HG02623 (cell line): ENCODE measurements around the gene E2F8.
A peak's percentile ranks its signal among the peaks of the same experiment; 100 is the strongest.
"Not testable (repeated sequence)": the region's sequence is repeated elsewhere in the genome, so short reads cannot be mapped to it uniquely, and the experiment has no call there.

Source experiments
- ATAC-seq: cut with Tn5 transposase; IDR thresholded peaks from one replicate; pipeline ENCODE4 v1.9.1; 2021; ENCODE audit warnings: moderate library complexity; ENCODE audit not compliant: unreplicated experiment

E2F8 gene, protein sequence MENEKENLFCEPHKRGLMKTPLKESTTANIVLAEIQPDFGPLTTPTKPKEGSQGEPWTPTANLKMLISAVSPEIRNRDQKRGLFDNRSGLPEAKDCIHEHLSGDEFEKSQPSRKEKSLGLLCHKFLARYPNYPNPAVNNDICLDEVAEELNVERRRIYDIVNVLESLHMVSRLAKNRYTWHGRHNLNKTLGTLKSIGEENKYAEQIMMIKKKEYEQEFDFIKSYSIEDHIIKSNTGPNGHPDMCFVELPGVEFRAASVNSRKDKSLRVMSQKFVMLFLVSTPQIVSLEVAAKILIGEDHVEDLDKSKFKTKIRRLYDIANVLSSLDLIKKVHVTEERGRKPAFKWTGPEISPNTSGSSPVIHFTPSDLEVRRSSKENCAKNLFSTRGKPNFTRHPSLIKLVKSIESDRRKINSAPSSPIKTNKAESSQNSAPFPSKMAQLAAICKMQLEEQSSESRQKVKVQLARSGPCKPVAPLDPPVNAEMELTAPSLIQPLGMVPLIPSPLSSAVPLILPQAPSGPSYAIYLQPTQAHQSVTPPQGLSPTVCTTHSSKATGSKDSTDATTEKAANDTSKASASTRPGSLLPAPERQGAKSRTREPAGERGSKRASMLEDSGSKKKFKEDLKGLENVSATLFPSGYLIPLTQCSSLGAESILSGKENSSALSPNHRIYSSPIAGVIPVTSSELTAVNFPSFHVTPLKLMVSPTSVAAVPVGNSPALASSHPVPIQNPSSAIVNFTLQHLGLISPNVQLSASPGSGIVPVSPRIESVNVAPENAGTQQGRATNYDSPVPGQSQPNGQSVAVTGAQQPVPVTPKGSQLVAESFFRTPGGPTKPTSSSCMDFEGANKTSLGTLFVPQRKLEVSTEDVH

DNA sequence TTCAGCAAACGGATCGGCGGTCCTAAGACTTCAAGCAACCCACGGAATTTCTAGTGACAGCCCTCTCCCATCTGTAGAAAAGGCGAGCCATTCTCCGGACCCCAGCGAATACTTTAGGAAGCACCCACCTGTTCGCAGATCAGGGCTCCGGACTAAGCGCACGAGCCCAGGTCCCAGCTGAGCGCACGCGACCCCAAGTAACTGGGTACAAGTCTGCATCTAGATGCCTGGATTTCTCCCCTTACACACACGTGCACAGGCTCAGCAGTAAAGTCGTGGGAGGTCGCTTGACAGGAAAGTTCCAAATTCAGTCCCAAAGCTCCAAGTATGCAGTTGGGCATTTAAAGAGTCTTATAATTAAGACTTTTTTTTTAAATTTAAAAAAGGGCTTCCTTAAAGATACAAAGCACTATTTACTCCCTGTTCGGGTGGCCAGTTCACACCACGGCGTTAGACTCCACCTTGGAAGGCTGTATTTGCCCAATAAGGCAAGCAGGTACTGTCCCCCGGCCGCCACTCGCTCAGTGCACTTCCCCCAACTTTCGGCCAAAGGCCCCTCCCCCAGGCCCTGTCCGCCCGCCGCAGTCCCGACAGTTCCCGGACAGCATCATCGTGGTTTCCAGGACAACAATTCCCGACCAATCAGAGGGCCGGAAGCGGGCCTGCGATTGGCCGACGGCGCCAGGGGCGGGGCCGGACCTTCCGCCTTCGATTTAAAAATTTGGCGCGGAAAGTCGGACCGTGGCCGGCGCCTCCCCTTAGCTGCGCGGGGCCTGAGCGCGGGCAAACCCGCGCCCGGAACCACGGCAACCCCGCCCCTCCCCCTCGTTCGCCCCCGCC, at the start of gene E2F8:
TSS of gene E2F8 (minus strand) at position 526 of the 840 bp plus-strand sequence. CDS start 824 bp downstream, outside the sequence.
- peak; percentile 91 for ATAC-seq

DNA sequence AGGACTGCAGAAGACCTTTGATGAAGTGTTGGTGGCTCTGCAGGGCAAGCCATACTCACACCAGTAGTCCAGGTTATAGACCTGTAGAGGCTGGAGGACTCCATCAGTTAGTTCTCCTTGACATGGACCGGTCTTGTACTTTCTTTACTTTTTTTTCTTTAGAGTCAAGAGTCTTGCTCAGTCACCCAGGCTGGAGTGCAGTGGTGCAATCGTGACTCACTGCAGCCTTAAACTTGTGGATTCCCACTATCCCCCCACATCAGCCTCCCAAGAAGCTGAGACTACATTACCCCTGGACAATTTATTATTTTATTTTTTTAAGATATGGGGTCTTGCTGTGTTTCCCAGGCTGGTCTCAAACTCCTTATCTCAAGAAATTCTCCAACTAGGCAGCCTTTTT, 49.6 kb upstream of the E2F8 start:
- no peak for ATAC-seq

DNA sequence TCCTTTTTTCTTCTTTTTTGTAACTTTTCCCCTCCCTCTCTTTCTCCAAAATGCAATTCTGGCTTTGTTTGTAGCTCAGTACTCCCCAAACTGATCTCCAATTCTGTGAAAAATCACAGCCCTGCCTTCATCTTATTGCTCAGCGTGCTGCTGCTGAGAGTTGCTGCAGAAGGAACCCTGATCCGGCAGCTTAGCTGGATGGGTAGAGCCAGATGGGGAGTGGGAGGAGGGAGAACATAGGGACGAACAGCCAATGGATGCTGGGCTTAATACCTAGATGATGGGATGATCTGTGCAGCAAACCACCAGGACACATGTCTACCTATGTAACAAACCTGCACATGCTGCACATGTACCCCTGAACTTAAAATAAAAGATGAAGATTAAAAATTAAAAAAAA, 47.5 kb upstream of the E2F8 start:
- ATAC-seq, result no peak

DNA sequence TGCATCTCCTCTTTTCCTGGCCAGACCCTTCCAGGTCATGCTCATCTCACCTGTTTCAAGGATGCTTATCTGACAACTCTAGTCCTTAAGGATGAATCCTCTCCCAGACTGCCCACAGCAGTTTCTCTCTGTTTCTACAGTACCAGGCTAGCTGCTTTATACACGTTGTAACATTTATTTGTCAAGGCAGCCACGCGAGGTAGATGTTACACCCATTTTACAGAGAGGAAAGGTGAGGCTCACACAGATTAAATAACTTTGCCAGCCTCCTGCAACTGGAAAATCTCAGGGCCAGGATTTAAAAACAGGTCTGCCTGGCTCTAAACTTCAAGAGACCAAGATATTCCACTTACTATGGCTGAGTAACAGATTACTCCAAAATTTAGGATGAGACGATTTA, 45.7 kb upstream of the E2F8 start:
- ATAC-seq, result no peak

DNA sequence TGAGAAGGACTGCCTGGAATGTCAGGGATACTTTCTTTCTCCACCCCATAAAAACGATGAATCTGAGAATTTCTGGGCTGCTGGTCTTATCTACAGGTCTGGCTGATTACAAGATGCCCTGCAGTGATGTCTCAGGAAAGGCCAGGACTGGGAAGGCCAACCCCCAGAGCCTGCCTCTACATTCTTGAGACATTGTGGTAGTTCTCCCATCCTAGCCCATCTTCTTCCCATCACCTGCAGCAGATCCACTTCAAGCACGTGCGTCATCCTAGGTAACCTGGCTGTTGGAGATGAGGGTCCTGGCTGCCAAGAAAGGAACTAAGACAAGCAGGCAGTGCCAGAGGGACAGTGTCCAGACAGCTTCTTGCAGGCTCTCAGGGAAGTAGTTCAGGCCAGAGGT, 44.1 kb upstream of the E2F8 start:
- ATAC-seq, result no peak

DNA sequence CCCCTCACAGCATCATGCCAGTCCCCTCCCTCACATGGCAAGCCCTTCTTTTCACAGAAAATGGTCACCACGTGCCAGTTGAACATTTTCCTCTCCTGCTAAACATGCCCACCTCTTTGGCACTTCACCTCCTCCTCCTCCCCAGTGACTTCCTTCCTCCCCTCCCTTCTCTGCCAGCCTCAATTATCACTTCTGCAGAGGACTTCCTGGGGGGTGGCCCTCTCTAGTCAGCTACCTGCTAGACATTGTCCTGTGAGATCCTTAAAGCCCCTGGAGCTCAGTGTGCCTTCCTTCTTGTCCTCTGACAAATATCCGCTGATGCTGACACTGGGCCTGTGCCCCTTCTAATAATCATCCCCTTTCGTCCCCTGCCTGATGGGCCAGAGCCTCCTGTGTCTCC, 43.2 kb upstream of the E2F8 start:
- ATAC-seq, result no peak

DNA sequence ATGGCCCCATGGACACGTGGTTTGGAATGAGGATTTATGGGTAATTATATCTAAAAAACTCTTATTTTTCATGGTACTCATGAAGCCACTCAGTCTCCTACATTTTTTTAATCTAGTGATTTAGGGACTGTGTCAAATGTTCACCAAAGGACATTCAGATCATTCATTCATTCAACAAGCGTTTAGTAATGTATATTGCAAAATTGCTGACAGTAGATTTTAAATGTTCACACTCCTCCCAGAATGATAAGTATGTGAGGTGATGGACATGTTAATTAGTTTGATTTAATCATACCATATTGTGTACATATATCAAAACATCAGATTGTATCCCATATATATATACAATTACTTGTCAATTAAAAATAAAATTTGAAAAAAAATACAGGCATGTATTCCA, 40.8 kb upstream of the E2F8 start:
- ATAC-seq, result no peak

DNA sequence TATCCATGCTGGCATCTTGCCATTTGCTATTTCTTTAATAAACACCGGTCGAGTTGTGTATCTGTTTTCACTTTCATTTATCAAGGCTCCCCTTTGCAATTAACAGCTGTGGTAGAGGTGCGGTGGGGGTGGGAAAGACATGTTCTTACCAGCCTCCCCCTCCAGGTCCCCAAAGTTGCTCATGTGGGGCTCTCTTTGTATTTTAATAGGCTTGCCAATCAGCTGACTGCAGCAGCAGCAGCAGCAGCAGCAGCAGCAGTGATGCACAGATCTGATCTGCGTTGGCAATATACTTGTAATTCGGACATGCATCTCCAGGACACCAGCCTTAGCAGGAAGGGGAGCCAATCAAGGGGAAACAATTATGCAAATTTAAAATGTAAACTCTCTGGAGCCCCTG, 40.3 kb upstream of the E2F8 start:
- peak; percentile 41 for ATAC-seq

DNA sequence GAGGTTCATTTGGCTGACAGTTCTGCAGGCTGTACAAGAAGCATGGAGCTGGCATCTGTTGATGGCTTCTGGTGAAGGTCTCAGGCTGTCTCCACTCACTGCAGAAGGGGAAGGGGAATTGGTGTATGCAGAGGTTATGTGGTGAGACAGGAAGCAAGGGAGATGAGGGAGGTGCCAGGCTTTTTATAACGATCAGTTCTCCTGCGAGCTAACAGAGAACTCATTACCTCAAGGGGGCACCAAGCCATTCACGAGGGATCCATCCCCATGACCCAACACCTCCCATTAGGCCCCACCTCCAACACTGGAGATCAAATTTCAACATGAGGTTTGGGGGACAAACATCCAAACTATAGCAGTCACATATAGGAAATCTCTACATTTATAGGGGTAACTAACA, 38.7 kb upstream of the E2F8 start:
- no peak for ATAC-seq

DNA sequence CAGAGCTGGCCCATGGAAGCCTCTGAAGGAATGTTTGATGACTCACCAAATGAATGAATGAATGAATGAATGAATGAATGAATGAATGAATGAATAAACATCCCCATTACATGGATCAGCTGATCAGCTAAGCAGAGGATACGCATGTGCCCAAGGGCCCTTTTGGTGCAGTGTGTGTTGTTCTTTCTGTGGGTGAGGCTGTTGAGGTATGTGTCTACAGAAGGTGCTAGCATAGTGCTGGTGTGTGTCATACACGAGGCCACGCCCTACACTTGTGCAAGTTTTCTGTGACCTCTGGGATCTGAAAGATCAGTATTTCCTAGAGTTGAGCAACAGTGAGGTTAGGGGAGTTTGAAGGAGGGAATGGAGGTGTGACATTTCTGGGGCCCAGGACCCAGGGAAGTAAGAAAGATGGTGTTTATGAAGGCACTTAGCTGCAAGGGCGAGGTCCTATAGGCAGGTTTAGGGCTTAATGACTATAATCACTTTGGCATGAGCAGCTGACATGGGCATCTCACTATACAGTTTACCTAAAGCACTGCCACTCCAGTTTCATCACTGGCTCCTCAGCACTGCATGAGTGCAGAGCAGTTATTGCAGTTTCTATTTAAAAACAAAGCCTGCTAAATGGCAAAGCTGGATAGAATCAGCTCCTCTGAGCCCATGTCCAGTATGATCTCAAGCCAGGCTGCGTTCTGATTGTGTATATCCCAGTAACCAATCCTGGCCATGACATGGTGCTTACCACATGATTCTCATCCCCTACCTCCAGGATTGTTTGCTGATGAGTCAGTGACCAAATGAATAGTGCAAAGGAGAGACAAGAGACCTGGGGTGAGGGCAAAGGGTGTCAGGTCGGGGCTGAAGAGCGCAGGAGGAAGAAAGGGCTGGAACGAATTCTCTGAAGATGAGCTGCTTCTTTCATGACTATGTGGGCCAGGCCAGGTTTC, 36.4 kb upstream of the E2F8 start:
- ATAC-seq, result no peak

DNA sequence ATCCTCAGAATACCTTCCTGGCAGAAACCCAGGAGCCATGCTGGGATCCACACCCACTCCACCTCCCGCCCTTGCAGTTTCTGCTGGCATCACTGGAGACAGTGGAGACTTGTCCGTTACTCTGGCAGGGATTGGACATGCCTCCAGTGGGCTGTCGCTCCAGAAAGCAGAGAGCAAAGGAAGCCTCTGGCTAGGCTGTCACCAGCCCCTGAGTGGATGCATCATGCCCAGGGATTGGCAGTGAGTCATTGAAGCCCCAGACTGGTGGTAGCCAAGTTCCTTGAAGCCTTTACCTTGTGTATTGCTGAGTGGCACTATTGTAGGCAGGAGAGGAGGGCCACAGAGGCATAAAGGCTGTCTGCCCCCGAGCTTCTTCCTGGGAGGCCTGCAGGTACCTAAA, 34.8 kb upstream of the E2F8 start:
- no peak for ATAC-seq

DNA sequence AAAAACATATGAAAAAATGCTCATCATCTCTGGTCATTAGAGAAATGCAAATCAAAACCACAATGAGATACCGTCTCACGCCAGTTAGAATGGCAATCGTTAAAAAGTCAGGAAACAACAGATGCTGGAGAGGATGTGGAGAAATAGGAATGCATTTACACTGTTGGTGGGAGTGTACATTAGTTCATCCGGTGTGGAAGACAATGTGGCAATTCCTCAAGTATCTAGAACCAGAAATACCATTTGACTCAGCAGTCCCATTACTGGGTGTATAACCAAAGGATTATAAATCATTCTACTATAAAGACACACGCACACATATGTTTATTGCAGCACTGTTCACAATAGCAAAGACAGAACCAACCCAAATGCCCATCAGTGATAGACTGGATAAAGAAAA, 32.5 kb upstream of the E2F8 start:
- ATAC-seq, result not testable (repeated sequence)

DNA sequence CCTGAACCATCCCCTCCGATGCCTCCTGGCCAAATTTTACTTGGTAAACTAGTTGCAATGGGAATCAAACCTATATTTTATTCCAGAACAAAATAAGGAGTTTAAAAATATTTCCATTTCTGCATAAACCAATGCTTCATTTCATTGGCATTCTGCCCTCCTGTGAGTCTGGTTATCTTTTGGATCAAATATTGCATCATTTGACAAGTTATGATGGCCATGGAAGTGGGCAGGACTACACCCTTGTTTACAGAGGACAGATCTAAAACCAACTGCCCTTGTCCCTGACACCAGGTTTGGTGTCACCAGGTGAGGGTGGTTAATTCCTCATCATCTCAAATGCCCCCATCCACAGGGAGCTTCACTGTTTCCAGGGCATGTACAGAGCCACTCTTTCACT, 28.2 kb upstream of the E2F8 start:
- ATAC-seq, result no peak

DNA sequence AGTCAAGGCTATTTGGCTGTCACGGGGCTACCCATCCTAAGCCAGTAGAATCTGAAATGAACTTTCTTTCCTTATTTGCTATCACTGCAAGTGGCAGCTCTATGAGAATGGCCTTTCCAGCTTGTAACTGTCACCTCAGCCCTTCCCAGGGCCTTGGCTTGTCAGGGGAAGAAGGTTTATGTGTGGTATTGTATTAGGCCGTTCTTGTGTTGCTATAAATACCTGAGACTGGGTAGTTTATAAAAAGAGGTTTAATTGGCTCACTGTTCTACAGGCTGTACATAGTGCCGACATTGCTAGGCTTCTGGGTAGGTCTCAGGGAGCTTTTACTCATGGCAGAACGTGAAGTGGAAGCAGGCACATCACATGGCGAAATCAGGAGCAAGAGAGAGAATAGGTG, 26.8 kb upstream of the E2F8 start:
- no peak for ATAC-seq

DNA sequence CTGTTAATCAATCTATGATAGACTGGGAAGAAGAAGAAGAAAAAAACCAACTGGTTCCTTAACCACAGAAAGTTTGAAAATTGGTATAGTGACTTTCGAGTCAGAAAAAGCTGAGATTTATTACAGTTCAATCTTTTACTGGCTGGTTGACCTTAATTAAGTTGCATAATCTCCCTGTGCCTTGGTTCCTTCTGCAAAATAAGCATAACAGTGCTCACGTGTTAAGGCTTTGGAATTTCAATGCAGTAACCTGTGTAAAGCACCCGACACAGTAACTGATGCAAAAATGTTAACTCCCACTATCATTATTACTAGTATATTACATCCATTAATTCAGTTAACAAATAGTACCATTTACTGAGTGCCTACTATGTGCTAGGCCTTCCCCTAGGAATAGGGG, 22.6 kb upstream of the E2F8 start:
- ATAC-seq, result no peak

DNA sequence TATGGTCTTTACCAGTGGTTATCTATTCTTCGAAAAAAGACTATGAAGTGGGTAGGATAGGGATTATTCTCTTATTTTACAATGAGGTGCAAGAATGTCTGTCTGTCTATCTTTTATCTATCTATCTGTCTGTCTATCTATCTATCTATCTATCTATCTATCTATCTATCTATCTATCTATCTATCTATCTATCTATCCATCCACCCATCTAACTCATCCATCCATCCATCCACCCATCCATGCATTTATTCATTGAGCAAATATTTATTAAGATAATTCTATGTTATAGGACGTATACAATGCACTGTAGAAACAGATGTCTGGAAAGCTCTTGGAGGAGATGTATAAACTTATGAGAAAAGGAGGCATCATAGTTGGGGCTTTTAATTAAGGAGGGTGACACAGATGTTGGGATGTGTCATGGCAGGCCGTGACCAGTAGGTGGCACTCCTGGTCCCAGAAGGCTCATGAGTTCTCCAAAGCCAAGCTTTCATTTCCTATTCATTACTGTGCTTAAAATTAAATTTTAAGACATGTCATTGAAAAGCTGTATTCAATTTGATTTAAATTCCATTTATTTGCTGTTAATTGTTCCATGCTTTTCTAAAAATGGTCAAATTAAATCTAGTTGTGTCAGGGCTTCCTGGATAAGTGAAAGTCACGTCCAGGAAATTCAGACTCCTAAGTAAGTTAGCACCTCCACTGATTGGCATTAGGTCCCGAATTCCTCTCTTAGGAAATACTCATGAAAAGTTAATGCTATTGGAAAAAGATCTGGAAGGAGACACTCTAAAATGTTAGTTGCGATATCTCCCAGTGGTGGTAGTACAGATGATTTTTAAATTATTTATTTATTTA, 19.0 kb upstream of the E2F8 start:
- peak; percentile 88 for ATAC-seq

DNA sequence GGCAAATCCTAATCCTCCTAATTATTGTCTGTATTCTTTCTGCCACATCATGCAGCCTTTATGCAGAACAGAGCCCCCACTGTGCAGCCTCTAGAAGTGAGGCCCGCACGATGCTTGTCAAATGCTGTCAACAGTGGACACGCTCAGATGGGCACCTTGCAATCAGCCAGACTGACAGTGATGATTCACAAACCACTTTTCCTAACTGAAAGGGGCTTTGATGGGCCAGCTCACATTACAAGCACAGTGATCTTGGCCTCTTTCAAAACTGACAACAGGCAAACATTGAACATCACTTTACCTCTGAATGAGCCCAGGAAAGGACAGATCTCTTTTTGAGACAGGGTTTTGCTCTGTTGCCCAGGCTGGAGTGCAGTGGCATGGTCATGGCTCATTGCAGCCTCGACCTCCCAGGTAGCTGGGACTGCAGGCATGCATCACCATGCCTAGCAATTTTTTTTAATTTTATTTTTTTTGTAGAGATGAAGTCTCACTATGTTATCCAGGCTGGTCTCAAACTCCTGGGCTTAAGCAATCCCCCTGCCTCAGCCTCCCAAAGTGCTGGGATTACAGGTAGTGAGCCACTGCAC, 18.0 kb upstream of the E2F8 start:
- no peak for ATAC-seq

DNA sequence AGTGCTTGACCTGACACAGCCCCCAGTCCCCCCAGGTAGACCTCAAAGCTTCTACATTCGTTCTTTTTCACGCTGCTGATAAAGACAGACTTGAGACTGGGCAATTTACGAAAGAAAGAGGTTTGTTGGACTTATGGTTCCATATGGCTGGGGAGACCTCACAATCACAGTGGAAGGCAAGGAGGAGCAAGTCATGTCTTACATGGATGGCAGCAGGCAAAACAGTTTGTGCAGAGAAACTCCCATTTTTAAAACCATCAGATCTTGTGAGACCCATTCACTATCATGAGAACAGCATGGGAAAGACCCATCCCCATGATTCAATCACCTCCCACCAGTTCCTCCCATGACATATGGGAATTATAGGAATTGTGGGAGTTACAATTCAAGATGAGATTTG, 13.7 kb upstream of the E2F8 start:
- not testable (repeated sequence) for ATAC-seq

DNA sequence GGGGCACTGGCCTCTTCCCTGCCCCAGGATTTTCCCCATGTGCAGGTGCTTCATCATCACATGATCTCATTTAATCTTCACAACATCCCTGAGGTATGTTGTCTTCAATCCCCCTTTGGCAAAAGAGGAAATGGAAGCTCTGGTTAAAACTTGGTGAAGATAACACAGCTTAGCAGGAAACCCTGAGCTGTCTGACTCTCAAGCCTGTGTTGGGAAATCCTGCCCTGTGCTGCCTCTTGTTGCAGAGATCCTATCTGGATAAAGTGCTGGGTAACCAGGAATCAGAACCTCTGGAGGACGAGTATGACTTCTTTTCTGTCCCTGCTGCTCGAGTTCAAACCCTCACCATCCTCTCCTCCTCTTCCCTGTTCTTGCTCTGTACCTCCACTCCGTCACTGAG, 13.1 kb upstream of the E2F8 start:
- no peak for ATAC-seq
